SK-MEL-5 (cell line): ENCODE measurements around the gene CNTFR. TPM values are rescaled to one million over a fixed set of nuclear protein-coding genes. Genes with fewer than 3 reads are reported as not detected.
A peak's percentile ranks its signal among the peaks of the same experiment; 100 is the strongest.

ENCODE experiments used
- DNase-seq: peaks from one replicate; pipeline ENCODE4 v3.0.0-alpha.2; 2016; ENCODE audit warnings: low read depth, low spot score
- in situ Hi-C: cut with HindIII; loops from 2 replicates; pipeline ENCODE4 v1.10.0; 2016; ENCODE audit warnings: low sequenced_read_pairs, high pct_unique_total_duplicates, low pct_unique_long_range_greater_than_20kb
- total RNA-seq: library from RNA; depleted of rRNA; stranded (reverse); fragments of >200 nt; shearing (Covaris generic); gene quantifications from 2 replicates; pipeline ENCODE4 v1.2.3, GENCODE V29; 2014

The CNTFR gene
- total RNA-seq, 1 experiment from 2014 or later = 1.1 TPM

DNA sequence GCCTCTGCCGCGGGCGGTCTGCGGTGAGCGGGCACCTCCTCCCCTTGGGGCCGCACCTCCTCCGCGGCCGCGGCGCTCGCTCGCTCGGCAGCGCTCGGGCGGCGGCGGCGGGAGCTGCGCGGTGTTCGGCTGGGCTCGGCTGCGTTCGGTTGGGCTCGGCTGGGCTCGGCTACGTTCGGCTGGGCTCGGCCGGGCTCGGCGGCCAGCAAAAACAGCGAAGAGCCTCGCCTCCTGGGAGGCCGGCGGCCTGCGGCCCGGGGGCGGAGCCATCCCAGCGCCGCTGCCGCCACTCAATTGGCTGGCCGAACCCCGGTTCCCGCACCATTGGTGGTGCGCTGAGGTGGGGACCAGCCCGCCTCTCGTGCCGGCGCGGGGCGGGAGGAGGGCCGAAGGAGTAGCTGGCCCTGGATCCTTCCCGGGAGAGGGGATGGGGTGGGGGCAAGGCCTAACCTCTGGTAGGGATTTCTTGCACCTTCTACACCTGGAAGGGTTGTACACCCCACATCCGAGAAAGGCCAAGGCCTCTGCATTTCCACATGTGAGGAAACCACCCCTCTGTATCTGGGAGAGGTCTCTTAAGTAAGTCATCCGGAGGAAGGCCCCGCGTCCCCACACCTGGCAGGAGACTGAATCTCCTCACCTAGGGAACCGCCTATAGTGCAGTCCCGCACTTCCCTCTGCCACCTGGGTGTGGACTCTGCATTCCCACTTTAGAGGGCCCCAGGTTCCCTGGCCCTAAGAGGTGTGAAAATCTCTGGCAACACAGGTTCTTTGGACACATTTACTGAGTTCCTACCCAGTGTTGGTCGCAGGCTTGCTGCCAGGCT is 66.3 kb downstream of the CNTFR start, which contains the start of gene ENHO:
TSS of gene ENHO (minus strand) at position 20 of the 827 bp plus-strand sequence. CDS start 1,295 bp downstream, outside the sequence.
- in situ Hi-C loops = no loop called here
- peak; percentile 78 for DNase-seq

DNA sequence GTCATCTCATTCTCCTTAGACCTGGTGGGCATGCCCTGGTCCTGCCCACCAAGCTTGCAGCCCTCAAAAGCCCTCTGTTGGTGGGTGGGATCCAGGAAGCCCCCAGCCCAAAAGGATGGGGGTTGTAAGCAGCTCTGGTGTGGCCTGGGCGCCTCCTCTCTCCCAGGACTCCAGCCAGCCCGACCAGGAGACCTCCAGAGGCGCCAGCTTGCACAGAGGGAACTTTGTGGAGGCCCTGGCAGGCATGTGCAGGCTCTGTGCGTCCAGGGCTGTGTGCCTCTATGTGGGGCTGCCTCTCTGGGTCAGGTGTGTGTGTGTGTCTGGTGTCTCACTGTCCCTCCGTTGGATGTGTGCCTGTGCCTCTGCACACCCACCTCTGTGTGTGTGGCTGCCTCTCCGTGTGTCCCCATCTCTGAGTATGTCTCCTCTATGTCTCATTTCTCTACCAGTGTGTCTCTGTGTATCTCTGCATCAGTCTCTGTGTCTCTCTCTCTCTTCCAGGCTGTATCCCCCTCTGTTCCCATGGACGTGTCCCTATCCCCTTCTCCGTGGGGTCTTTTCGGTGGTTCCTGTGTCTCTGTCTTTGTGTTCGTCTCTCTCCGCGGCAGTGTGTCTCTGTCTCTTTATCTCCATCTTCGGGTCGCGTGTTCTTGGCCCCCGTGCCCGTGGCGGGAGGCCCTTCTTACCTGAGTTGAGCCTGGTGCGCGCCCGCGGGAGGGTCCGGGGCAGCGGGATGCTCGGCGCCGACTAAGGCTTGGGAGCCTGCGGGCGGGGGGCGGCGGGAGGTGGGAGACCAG is 67.2 kb downstream of the CNTFR start:
- DNase-seq = no peak
- in situ Hi-C loops = no loop called here

DNA sequence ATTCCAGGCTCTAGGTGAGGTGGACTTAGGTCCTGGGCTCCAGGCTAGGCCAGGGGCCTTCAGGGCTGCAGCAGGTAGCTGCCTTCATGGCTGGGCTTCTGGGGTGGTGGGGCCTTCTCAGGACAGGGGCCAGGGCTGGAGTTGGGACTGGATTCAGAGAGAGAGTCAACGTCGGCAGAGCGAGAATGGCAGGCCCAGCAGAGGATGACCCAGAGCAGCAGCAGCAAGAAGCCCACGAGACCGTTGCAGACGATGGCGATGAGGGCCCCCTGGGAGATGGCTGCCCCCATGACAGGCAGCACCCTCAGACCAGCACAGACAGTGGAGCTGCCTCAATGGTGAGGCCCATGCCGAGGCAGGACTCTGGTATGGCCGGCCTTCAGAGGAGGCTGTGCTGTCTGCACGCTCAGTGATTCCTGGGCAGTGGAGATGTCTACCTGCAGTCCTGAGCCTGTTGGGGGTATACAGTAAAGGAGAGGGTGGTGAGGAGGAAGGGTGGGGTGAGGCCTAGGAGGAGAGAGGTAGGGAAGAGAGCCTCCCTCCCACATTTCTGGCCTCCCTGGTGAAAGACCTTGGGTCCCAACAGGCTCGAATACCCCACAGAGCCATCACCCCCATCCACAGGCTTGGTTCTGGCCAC is 68.0 kb downstream of the CNTFR start:
- in situ Hi-C loops = no loop called here
- DNase-seq = no peak

GRCh38 chr9:34520505-34521385 is 68.8 kb downstream of the CNTFR start:
- in situ Hi-C loops = no loop called here
- DNase-seq = no peak

- no peak for DNase-seq
- in situ Hi-C loops = no loop called here
These were observed 69.4 kb downstream of the CNTFR start for GRCh38 chr9:34520096-34520495.

DNA sequence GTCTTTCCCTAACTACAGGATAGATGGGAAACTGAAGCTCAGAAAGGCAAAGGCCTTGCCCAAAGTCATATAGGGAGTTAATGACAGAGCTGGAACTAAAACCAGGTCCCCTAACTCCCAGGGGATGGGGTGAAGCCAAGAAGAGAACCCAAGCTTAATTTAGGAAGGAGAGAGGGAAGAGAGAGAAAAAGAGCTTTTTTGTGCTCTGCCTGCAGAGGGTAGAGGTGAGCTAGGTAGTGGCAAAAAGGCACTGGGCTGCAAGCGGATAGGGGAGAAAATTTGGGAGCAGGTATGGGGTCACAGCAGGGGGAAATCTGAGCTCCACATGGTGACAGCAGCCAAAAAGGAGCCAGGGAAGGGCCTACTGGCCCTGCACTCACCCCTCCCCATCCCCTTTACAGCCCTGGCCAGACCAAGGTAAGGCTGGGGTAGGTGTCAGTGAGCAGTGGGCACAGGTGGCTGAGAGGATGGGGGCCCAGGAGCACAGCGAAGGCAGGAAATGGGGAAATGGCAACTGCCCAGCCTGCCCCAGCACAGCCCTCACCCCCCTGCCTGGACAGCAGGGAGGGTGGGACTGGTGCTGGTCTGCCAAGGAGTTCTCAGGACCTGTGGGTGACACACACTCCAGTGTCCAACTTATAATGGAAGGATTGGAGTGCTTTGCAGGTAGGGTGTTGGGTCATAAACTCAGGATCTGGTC is 70.1 kb downstream of the CNTFR start:
- in situ Hi-C loops = no loop called here
- DNase-seq = no peak

DNA sequence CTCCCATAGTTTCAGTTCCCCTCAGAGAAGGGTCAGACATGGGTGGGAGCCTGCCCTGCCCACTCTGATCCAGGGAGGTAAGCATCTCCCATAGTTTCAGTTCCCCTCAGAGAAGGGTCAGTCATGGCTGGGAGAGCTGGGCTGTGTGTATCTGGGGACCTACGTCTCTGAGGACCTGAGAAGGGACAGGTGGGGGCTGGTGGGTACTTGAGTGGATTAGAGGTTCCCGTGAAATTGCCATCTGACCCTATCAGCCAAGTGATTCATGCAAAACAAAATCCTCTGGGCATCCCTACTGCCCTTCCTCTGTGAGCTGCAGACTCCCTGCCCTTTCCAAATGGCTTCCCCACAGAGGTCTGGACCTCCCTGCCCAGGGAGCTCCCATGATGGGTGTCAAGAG is 70.6 kb downstream of the CNTFR start:
- in situ Hi-C loops = no loop called here

GRCh38 chr9:34518110-34518616 is 71.4 kb downstream of the CNTFR start:
- DNase-seq = no peak

More for the DNA sequence above, 70.6 kb downstream of the CNTFR start:
- DNase-seq = no peak

DNA sequence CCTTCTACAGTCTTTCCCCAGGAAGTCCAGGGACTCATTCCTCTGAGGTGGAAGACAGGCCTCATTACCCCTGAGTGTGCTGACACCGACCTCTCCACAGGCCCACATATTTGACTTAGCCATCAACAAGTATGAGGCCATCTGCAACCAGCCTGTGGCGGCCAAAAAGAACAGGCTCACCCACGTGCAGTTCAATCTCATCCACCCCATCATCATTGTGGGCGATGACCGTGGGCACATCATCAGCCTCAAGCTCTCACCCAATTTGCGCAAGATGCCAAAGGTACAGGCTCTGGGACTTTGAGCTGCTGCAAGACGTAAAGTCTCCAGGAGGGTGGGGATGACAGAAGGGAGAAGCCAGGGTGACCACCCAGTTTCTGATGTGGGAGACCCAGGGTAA is 72.3 kb downstream of the CNTFR start:
- DNase-seq = no peak
- in situ Hi-C loops = no loop called here

More at GRCh38 chr9:34518110-34518616, 71.4 kb downstream of the CNTFR start:
- in situ Hi-C loops = no loop called here

GRCh38 chr9:34515959-34516358 is 73.6 kb downstream of the CNTFR start:
- DNase-seq = no peak
- in situ Hi-C loops = no loop called here

DNA sequence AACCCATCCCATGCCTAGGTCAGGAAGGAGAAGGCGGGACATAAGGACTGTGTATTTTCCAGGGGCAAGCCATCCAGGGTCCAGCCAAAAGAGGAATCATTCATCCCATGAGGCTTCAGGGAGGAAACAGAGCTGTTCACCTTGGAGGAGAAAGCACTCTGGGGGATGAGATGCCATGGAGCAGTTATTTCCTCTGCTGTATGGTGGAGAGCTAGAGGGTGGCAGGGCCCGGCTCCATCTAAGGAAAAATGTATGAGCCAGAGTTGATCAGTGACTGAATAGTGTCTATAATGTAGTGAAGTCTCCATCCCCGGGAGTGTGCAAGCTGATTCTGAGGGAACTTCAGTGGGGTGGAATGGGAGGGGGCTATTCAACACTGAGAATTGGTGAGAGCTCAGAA is 74.7 kb downstream of the CNTFR start:
- DNase-seq = no peak
- in situ Hi-C loops = no loop called here

DNA sequence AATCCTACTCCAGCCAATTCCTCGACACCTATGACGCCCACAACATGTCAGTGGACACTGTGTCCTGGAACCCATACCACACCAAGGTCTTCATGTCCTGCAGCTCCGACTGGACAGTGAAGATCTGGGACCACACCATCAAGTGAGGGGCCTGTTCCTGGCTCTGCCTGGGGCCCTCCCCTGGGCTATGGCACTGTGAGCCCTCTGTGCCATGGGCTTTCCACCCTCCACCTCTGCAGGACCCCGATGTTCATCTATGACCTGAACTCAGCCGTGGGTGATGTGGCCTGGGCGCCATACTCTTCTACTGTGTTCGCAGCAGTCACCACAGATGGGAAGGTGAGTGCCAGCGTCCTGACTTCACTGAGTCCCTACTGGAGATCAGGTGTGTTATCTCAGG is 75.1 kb downstream of the CNTFR start:
- DNase-seq = no peak
- in situ Hi-C loops = no loop called here

DNA sequence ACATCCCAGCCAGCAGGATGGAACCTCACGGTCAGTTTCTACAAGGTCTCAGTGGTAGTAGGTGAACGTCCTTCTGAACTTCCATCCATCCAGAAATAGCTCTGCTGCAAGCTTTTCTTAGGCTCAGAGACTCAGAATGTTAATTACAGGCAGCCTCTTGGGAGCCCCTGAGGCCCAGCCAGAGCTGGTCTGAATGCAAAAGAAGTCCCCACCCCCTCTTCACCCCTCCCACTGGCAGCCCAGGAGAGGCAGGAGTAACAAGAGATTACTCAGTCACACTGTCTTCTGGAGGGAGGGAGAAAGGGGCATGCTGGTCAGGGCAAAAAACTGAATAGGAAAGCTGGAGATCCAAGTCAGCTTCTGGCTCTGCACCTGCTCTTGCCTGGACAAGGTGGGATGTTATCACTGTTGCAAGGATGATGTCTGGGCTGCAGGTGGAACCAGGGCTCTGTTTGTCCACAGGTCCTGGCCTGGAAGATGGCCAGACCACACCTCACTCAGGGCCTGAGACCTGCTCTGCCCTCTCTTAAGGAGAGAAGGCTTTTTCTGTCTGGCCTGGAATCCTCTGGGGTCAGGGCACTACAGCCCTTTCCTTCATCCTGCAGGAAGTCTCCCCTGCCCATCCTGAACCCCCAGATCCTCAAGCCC is 75.8 kb downstream of the CNTFR start:
- in situ Hi-C loops = no loop called here
- DNase-seq = no peak

DNA sequence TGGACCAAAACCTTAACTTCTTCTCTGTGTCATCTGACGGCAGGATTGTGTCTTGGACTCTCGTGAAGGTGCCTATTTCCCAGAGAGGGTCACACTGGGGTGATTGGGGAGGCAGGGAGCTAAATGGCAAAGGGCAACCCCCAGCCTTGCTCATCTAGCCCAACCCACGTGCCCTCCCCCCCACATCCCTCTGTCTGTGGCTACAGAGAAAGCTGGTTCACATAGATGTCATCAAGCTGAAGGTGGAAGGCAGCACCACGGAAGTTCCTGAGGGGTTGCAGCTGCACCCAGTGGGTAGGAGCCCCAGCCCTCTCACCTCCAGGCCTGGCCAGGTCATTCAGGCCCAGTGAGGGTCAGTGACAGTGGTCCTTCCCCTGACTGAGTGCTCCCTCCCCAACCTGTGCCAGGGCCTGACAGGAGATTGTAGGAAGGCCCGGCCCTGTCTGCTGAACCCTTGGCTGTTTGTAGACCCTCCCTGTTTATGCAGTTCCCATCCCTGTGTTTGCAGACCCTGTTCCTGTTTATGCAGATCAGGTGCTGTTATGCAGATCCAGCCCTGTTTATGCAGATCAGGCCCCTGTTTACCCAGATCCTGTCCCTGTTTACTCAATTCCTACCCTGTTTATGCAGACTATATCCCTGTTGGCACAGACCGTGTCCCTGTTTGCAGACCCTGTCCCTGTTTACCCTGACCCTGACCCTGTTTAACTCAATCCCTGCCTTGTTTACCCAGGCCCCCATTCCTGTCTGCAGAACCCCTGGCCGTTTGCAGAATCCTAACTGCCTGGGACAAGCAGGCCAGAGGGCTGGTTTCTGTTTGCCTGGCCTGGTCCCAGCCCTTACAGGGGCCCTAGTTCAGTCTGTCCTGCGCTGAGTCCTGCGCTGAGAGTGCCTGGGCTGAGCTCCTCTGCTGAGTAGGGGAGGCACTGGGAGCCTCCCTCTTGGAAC is 77.1 kb downstream of the CNTFR start:
- DNase-seq = no peak
- in situ Hi-C loops = no loop called here
